Measurements from ENCODE around the gene PLD4.

PLD4 gene

GRCh38 chr14:104953896-104954656 lies 29.4 kb downstream of the PLD4 start:
- TF ChIP-seq POLR2AphosphoS5 (IDR thresholded peaks at IDR 0.05; ENCODE audit: low read depth, low read length) (no peak), FOXP2 (optimal IDR thresholded peaks at IDR 0.05; ENCODE audit: borderline replicate concordance, extremely low read depth, extremely low read length, insufficient read depth) (no peak), REST (IDR thresholded peaks at IDR 0.05; ENCODE audit: insufficient read depth in 1 of 2, low read depth in 2 of 2, low read length in 2 of 2) (no peak)

DNA sequence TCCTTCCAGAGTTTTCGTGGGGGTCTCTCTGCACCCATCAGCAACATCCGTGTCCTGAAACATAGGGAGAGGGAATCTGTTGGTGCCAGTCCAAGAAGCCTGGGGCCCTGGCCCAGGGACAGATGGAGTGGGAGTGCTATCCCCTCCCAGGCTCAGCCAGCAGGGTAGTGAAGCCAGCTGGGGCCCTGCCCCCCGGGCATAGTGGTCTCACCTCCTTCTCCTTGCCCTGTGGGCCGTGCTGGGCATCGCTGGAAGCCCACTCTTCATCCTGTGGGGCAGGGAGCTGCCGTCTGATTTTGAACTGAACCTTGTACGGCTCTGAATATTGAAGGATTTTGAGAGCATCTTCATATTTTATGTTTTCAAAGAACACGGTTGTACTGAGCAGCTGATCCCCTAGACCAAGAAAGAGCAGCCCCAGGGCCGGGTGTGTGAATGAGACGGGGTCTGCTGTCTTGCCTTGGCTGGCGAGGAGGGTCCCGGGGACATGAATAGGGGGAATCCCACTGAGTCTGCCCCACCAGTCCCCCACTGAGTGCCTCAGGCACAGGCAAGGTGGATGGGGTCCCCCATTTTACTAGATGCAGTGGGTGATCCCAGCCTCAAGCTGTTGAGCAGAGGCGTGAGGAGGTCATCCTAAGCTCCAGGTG lies 30.2 kb downstream of the PLD4 start:
- TF ChIP-seq POLR2AphosphoS5 (IDR thresholded peaks at IDR 0.05; ENCODE audit: low read depth, low read length) (no peak), FOXP2 (optimal IDR thresholded peaks at IDR 0.05; ENCODE audit: borderline replicate concordance, extremely low read depth, extremely low read length, insufficient read depth) (no peak), TAF1 (IDR thresholded peaks at IDR 0.05; ENCODE audit: borderline replicate concordance, insufficient read depth, low read length) (no peak), REST (IDR thresholded peaks at IDR 0.05; ENCODE audit: insufficient read depth in 1 of 2, low read depth in 2 of 2, low read length in 2 of 2) (no peak), SIN3A (IDR thresholded peaks at IDR 0.05; ENCODE audit: borderline replicate concordance, insufficient read depth, low read length) (no peak)

GRCh38 chr14:104955396-104955770 lies 30.7 kb downstream of the PLD4 start:
- TF ChIP-seq TAF1 (IDR thresholded peaks at IDR 0.05; ENCODE audit: borderline replicate concordance, insufficient read depth, low read length) (no peak), REST (IDR thresholded peaks at IDR 0.05; ENCODE audit: insufficient read depth in 1 of 2, low read depth in 2 of 2, low read length in 2 of 2) (no peak), SIN3A (IDR thresholded peaks at IDR 0.05; ENCODE audit: borderline replicate concordance, insufficient read depth, low read length) (no peak), POLR2AphosphoS5 (IDR thresholded peaks at IDR 0.05; ENCODE audit: low read depth, low read length) (no peak), FOXP2 (optimal IDR thresholded peaks at IDR 0.05; ENCODE audit: borderline replicate concordance, extremely low read depth, extremely low read length, insufficient read depth) (no peak)

DNA sequence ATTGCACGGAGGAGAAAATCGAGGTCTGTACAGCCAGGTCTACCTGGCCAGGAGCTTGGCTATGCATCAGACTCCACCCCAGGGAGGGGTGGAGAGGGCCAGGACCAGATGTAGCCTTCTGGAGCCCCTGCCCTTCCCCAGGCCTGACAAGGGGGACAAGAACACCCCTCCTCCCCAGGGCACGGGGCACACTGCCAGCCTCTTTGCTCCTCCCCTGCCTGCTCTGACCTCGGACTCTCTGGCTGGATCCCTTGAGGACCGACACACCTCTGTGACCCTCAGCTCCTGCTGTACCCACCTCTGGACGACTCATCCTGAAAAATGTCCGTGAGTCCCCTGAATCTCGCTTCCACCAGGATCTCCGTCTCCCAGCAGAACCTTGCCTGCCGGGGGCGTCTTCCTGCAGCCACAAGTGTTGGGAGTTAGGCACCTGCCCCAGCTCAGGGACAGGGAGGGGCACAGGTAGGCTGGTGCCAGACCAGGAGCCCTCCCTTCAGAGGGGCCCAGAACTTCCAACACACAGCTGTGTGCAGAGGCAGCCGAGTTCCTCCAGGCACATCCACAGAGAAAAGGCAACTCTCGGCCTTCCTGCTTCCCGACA lies 31.7 kb downstream of the PLD4 start:
- no peak for TF ChIP-seq FOXP2 (optimal IDR thresholded peaks at IDR 0.05; ENCODE audit: borderline replicate concordance, extremely low read depth, extremely low read length, insufficient read depth)
- no peak for TF ChIP-seq POLR2AphosphoS5 (IDR thresholded peaks at IDR 0.05; ENCODE audit: low read depth, low read length)
- no peak for TF ChIP-seq REST (IDR thresholded peaks at IDR 0.05; ENCODE audit: insufficient read depth in 1 of 2, low read depth in 2 of 2, low read length in 2 of 2)
- no peak for TF ChIP-seq TAF1 (IDR thresholded peaks at IDR 0.05; ENCODE audit: borderline replicate concordance, insufficient read depth, low read length)
- no peak for TF ChIP-seq SIN3A (IDR thresholded peaks at IDR 0.05; ENCODE audit: borderline replicate concordance, insufficient read depth, low read length)
